A549 (cell line): ENCODE measurements around the gene IGF2BP1. TPM values are rescaled to one million over a fixed set of nuclear protein-coding genes. Genes with fewer than 3 reads are reported as not detected.

Source experiments
- ATAC-seq, 2 experiments: fragments of 200-7000 bp in 1 of 2; fragments of >200 bp in 1 of 2; cut with Nextera tagmentation in 1 of 2; cut with Tn5 transposase in 1 of 2; 3 replicates each; pipeline versions ENCODE4 v1.8.0 to v1.9.1; 2018 to 2020; ENCODE audit warnings: mild to moderate bottlenecking in 1 of 2, moderate library complexity in 1 of 2
- CTCF ChIA-PET: fragments of 300-600 bp; sonication (Branson Sonifier 250); formaldehyde crosslinking; extraction: SDS; loops from one replicate; lab custom pipeline; 2021; ENCODE audit warnings: antibody characterized with exemption, inconsistent platforms; lab: Yijun Ruan, JAX
- POLR2A ChIA-PET: fragments of 350-600 bp; formaldehyde crosslinking; extraction: SDS; loops from one replicate; lab custom pipeline; 2021; ENCODE audit warnings: antibody characterized with exemption, inconsistent platforms; lab: Yijun Ruan, JAX
- DNase-seq, 2 experiments: peaks; one replicate each; pipeline versions ENCODE4 v3.0.0 to v3.0.0-alpha.2; 2011 to 2016; ENCODE audit warnings: low read depth in 1 of 2, low spot score in 1 of 2
- FAIRE-seq: peaks from 2 replicates; lab custom pipeline; 2011; peaks lifted over from hg19 to GRCh38; lab: Jason Lieb, UNC
- H3K27ac ChIP-seq, 2 experiments: fragments of >200 bp; sonication (Bioruptor Twin); formaldehyde crosslinking; 3 replicates each; pipeline ENCODE4 v1.5.1; 2016 to 2017
- H3K4me1 ChIP-seq: fragments of >200 bp; sonication (Bioruptor Twin); formaldehyde crosslinking; 3 replicates; pipeline ENCODE4 v1.6.1; 2016
- H3K4me2 ChIP-seq: fragments of >200 bp; sonication (Bioruptor Twin); formaldehyde crosslinking; 3 replicates; pipeline ENCODE4 v1.6.1; 2016
- H3K4me3 ChIP-seq: fragments of >200 bp; sonication (Bioruptor Twin); formaldehyde crosslinking; 3 replicates; pipeline ENCODE4 v1.5.1; 2016
- H3K9me3 ChIP-seq: fragments of >200 bp; sonication (Bioruptor Twin); formaldehyde crosslinking; 3 replicates; pipeline ENCODE4 v1.6.1; 2016
- ATOH8 ChIP-seq: fragments of 250-450 bp; sonication (Bioruptor Pico); IDR thresholded peaks from 2 replicates; pipeline ENCODE4 v1.5.0; 2020; ENCODE audit warnings: low read depth, mild to moderate bottlenecking, moderate library complexity
- BHLHE40 ChIP-seq: IDR thresholded peaks from 2 replicates; pipeline ENCODE4 v1.6.1; 2012; ENCODE audit warnings: low read depth, low read length, inconsistent platforms
- CBX2 ChIP-seq: fragments of 200-600 bp; sonication (generic); IDR thresholded peaks from 2 replicates; pipeline ENCODE4 v1.6.1; 2016; ENCODE audit warnings: low read depth, mild to moderate bottlenecking, borderline replicate concordance
- CBX8 ChIP-seq: fragments of 200-600 bp; sonication (generic); IDR thresholded peaks from 2 replicates; pipeline ENCODE4 v1.6.1; 2016
- CEBPB ChIP-seq, 2 experiments: fragments of >200 bp in 1 of 2; sonication (Bioruptor Twin) in 1 of 2; formaldehyde crosslinking in 1 of 2; IDR thresholded peaks; 2 replicates each; pipeline ENCODE4 v1.6.1; 2012 to 2016
- EP300 ChIP-seq, 2 experiments: fragments of >200 bp; sonication (Bioruptor Twin); formaldehyde crosslinking; IDR thresholded peaks; 2 replicates in 1 of 2; 3 replicates in 1 of 2; pipeline ENCODE4 v1.6.1; 2016 to 2017
- FOSL2 ChIP-seq, 2 experiments: fragments of 450-650 bp in 1 of 2; fragments of >200 bp in 1 of 2; sonication (Bioruptor Twin) in 1 of 2; formaldehyde crosslinking; IDR thresholded peaks; 2 replicates each; pipeline versions ENCODE4 v1.5.0 to v1.6.1; 2016 to 2020; ENCODE audit warnings: mild to moderate bottlenecking in 1 of 2, moderate library complexity in 1 of 2
- FOXS1 ChIP-seq: fragments of 250-450 bp; sonication (Bioruptor Pico); IDR thresholded peaks from 2 replicates; pipeline ENCODE4 v1.5.0; 2020; ENCODE audit warnings: mild to moderate bottlenecking, moderate library complexity
- HDAC2 ChIP-seq: fragments of 200-600 bp; sonication (generic); IDR thresholded peaks from 2 replicates; pipeline ENCODE4 v1.6.1; 2016
- HOXB5 ChIP-seq: fragments of 250-450 bp; sonication (Bioruptor Pico); IDR thresholded peaks from 2 replicates; pipeline ENCODE4 v1.5.0; 2020; ENCODE audit warnings: mild to moderate bottlenecking, moderate library complexity
- JUNB ChIP-seq: fragments of >200 bp; sonication (Bioruptor Twin); formaldehyde crosslinking; IDR thresholded peaks from 2 replicates; pipeline ENCODE4 v1.6.1; 2016
- KDM1A ChIP-seq: fragments of 200-600 bp; sonication (generic); IDR thresholded peaks from 2 replicates; pipeline ENCODE4 v1.6.1; 2016; ENCODE audit warnings: low read depth, mild to moderate bottlenecking
- MAFK ChIP-seq: fragments of 450-650 bp; IDR thresholded peaks from 2 replicates; pipeline ENCODE4 v1.6.1; 2014; ENCODE audit not compliant: partially characterized antibody
- MAZ ChIP-seq: fragments of 150-350 bp; IDR thresholded peaks from 2 replicates; pipeline ENCODE4 v1.6.1; 2014; ENCODE audit warnings: antibody characterized with exemption, low read depth, low read length, borderline replicate concordance
- NPAS2 ChIP-seq: fragments of 250-450 bp; sonication (Bioruptor Pico); IDR thresholded peaks from 2 replicates; pipeline ENCODE4 v1.8.0; 2022; ENCODE audit warnings: mild to moderate bottlenecking, moderate library complexity, borderline replicate concordance
- NR3C1 ChIP-seq: fragments of >200 bp; sonication (Bioruptor Twin); formaldehyde crosslinking; IDR thresholded peaks from 3 replicates; pipeline ENCODE4 v1.6.1; 2017
- PHF8 ChIP-seq: fragments of 200-600 bp; sonication (generic); IDR thresholded peaks from 2 replicates; pipeline ENCODE4 v1.6.1; 2016; ENCODE audit warnings: low read depth, mild to moderate bottlenecking, antibody characterized with exemption, moderate library complexity, borderline replicate concordance
- POLR2A ChIP-seq: IDR thresholded peaks from 2 replicates; pipeline ENCODE4 v1.6.1; 2012; ENCODE audit warnings: mild to moderate bottlenecking, low read length
- RAD21 ChIP-seq, 2 experiments: fragments of >200 bp in 1 of 2; sonication (Bioruptor Twin) in 1 of 2; formaldehyde crosslinking in 1 of 2; IDR thresholded peaks in 1 of 2; conservative IDR thresholded peaks in 1 of 2; 2 replicates in 1 of 2; 3 replicates in 1 of 2; pipeline ENCODE4 v1.6.1; 2012 to 2018; ENCODE audit warnings: inconsistent platforms in 1 of 2
- RARB ChIP-seq: fragments of 250-450 bp; sonication (Bioruptor Pico); IDR thresholded peaks from 2 replicates; pipeline ENCODE4 v1.8.0; 2021; ENCODE audit warnings: mild to moderate bottlenecking, moderate library complexity
- RCOR1 ChIP-seq: fragments of 150-350 bp; IDR thresholded peaks from 2 replicates; pipeline ENCODE4 v1.6.1; 2014; ENCODE audit warnings: antibody characterized with exemption, low read length, low read depth
- RNF2 ChIP-seq: fragments of 200-600 bp; sonication (generic); IDR thresholded peaks from 2 replicates; pipeline ENCODE4 v1.6.1; 2016; ENCODE audit warnings: low read depth, mild to moderate bottlenecking, antibody characterized with exemption, moderate library complexity, borderline replicate concordance
- SREBF2 ChIP-seq: fragments of 450-650 bp; IDR thresholded peaks from 2 replicates; pipeline ENCODE4 v1.6.1; 2014; ENCODE audit warnings: mild to moderate bottlenecking, moderate library complexity
- TFCP2L1 ChIP-seq: fragments of 250-450 bp; sonication (Bioruptor Pico); IDR thresholded peaks from 2 replicates; pipeline ENCODE4 v1.5.0; 2021; ENCODE audit warnings: mild to moderate bottlenecking
- USF2 ChIP-seq: fragments of 450-650 bp; IDR thresholded peaks from 2 replicates; pipeline ENCODE4 v1.6.1; 2014; ENCODE audit warnings: antibody characterized with exemption
- ZC3H11A ChIP-seq: fragments of 450-650 bp; IDR thresholded peaks from 2 replicates; pipeline ENCODE4 v1.6.1; 2014; ENCODE audit warnings: antibody characterized with exemption, mild to moderate bottlenecking
- ZFP36 ChIP-seq: fragments of 450-650 bp; IDR thresholded peaks from 2 replicates; pipeline ENCODE4 v1.6.1; 2014; ENCODE audit warnings: borderline replicate concordance; ENCODE audit not compliant: partially characterized antibody
- ZNF302 ChIP-seq: fragments of 250-450 bp; sonication (Bioruptor Pico); IDR thresholded peaks from 2 replicates; pipeline ENCODE4 v1.9.0; 2021; ENCODE audit warnings: inconsistent platforms, mild to moderate bottlenecking, moderate library complexity
- ZSCAN20 ChIP-seq: fragments of 250-450 bp; sonication (Bioruptor Pico); IDR thresholded peaks from 2 replicates; pipeline ENCODE4 v1.8.0; 2022; ENCODE audit warnings: mild to moderate bottlenecking, moderate library complexity
- WGBS: methylation state at CpG from one replicate; pipeline ENCODE4 v1.1.6; 2017; ENCODE audit errors: missing lambda C conversion rate; 5-methylcytosine and 5-hydroxymethylcytosine counted together
- polyA plus RNA-seq, 4 experiments: library from polyadenylated mRNA; depleted of rRNA in 3 of 4; stranded (reverse); fragments of >200 nt; fragmentation: RNase III in 1 of 4; extraction: RNeasy Plus Mini Kit Qiagen cat#74134 plus additional on column Dnase treatment in 1 of 4; gene quantifications; 2 replicates in 3 of 4; 3 replicates in 1 of 4; pipeline ENCODE4 v1.2.3, GENCODE V29; 2011 to 2017
- TF ChIP-seq, protein P1 (sequence below): IDR thresholded peaks from 2 replicates; pipeline ENCODE4 v1.6.1; 2012
- TF ChIP-seq, protein P2 (sequence below): fragments of >200 bp; sonication (Bioruptor Twin); formaldehyde crosslinking; IDR thresholded peaks from 2 replicates; pipeline ENCODE4 v1.6.1; 2016
- TF ChIP-seq, protein P3 (sequence below): fragments of 150-350 bp; IDR thresholded peaks from 2 replicates; pipeline ENCODE4 v1.6.1; 2014; ENCODE audit warnings: low read depth, mild to moderate bottlenecking, low read length

The IGF2BP1 gene
- polyA plus RNA-seq, 2 of the 4 experiments (the other 2 are of a cell fraction), result 26.2 to 40.3 TPM

DNA sequence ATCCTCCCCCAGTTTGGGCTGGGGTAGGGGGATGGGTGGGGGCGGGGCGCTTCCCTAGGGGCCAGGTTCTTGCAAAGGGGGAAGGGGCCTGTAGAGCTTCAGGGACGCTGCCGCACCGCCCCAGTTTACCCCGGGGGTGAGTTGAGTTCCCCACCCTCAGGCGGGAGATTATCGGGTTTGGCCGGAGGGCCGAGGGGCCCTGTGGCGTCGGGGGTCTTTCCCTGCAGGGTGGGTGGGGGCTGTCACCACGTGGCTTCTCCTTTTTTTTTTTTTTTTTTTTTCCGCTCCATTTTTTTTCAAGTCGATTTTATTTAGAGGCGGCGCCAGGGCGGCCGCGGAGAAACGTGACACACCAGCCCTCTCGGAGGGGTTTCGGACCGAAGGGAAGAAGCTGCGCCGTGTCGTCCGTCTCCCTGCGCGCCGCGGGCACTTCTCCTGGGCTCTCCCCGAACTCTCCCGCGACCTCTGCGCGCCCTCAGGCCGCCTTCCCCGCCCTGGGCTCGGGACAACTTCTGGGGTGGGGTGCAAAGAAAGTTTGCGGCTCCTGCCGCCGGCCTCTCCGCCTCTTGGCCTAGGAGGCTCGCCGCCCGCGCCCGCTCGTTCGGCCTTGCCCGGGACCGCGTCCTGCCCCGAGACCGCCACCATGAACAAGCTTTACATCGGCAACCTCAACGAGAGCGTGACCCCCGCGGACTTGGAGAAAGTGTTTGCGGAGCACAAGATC is at the start of gene IGF2BP1 (continued):
- TF ChIP-seq TFCP2L1 (CRISPR knock-in tag) (peak; percentile 76; the same call in 1 of the 2 replicates), USF2 (peak; percentile 55; the same call in 1 of the 2 replicates), CBX2 (no peak), CBX8 (no peak), CEBPB (IDR thresholded peaks at IDR 0.05) (no peak; a peak in 1 of 4 replicates), FOSL2 (IDR thresholded peaks at IDR 0.05) (no peak), FOSL2 (CRISPR knock-in tag; IDR thresholded peaks at IDR 0.05) (no peak), RARB (CRISPR knock-in tag) (no peak), RAD21 (conservative IDR thresholded peaks at IDR 0.05 in 1 of 2, IDR thresholded peaks at IDR 0.05 in 1 of 2) (peak in 1 of 2 experiments; percentile 14; a peak in 1 of 5 replicates), NPAS2 (CRISPR knock-in tag) (no peak), ZC3H11A (no peak), ZFP36 (no peak), ZNF302 (CRISPR knock-in tag) (no peak), BHLHE40 (peak; percentile 70), KDM1A (no peak), EP300 (IDR thresholded peaks at IDR 0.05) (no peak), ATOH8 (CRISPR knock-in tag) (no peak), ZSCAN20 (no peak), PHF8 (peak; percentile 48; the same call in 1 of the 2 replicates), JUNB (no peak), HOXB5 (no peak; the same call in 1 of the 2 replicates), MAZ (peak; percentile 30; the same call in 1 of the 2 replicates), HDAC2 (no peak), RCOR1 (no peak)
- TF ChIP-seq, protein P1, sequence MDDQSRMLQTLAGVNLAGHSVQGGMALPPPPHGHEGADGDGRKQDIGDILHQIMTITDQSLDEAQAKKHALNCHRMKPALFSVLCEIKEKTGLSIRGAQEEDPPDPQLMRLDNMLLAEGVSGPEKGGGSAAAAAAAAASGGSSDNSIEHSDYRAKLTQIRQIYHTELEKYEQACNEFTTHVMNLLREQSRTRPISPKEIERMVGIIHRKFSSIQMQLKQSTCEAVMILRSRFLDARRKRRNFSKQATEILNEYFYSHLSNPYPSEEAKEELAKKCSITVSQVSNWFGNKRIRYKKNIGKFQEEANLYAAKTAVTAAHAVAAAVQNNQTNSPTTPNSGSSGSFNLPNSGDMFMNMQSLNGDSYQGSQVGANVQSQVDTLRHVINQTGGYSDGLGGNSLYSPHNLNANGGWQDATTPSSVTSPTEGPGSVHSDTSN, result no peak; the same call in 1 of the 2 replicates
- TF ChIP-seq, protein P2, sequence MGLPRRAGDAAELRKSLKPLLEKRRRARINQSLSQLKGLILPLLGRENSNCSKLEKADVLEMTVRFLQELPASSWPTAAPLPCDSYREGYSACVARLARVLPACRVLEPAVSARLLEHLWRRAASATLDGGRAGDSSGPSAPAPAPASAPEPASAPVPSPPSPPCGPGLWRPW, result no peak

- Histone ChIP-seq H3K4me2 (no peak overlapping the region), H3K4me1 (peaks cover 32% of the 10 kb centered on the region), H3K27ac (peak overlapping the region in 1 of 2 experiments; percentile 24; a peak in 1 of 6 replicates), H3K9me3 (no peaks in the 10 kb centered on the region), H3K4me3 (no peak overlapping the region)
- CTCF ChIA-PET, result interaction anchor here (0.7 to 18.6 kb wide), 8 partner anchors 20 to 887 kb away, joined by 3 to 383 read pairs (median 34); partner anchors contain the start of genes GIP and IGF2BP1
- POLR2A ChIA-PET, result interaction anchor here (0.6 kb wide), 1 partner anchor 19 kb away, joined by 4 read pairs; no protein-coding TSS in a partner anchor
- ATAC-seq (no peak), FAIRE-seq (no peak), DNase-seq (no peak)
- TF ChIP-seq TFCP2L1 (CRISPR knock-in tag) (no peak), POLR2A (no peak), JUNB (no peak), FOXS1 (no peak), MAFK (peak; percentile 87), RNF2 (no peak), NR3C1 (no peak), SREBF2 (no peak)
- TF ChIP-seq, protein P3, sequence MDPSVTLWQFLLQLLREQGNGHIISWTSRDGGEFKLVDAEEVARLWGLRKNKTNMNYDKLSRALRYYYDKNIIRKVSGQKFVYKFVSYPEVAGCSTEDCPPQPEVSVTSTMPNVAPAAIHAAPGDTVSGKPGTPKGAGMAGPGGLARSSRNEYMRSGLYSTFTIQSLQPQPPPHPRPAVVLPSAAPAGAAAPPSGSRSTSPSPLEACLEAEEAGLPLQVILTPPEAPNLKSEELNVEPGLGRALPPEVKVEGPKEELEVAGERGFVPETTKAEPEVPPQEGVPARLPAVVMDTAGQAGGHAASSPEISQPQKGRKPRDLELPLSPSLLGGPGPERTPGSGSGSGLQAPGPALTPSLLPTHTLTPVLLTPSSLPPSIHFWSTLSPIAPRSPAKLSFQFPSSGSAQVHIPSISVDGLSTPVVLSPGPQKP, result no peak
- 80% methylated on average over 5 of the region's 5 CpGs for WGBS
These were observed 45.6 kb upstream of the IGF2BP1 start for GRCh38 chr17:48951572-48951971.
